ENCODE data around the gene TARS3. TPM values are rescaled to one million over a fixed set of nuclear protein-coding genes. Genes with fewer than 3 reads are reported as not detected.

The TARS3 gene
- total and polyA plus RNA-seq, 2 donors (not counting 3 experiments of a cell fraction or from before 2014, with no cell fraction given): 0.91 to 8.2 TPM

DNA sequence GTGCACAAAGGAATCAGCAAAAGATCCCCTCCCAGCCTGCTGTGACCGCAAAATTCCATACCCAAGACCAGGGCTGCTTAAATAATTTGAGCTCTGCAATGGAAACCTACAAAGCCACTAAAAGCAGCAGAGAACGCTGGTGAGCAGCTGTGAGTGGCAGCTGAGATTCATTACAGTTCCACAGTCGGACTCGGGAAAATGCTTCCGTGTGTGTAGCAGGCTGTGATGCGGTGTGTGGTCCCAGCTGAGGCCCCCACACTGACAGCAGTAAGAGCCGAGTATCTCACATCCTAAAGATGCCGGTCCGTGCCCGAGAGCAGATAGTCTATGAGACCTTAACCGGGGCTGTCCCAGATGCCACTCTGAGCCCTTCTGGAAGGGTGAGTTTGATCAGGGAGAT is 109.5 kb downstream of the TARS3 start:
- POLR2A ChIA-PET: no interaction called here
- H3K4me2 ChIP-seq (ENCODE audit: insufficient read depth, low read length): no peak overlapping the region
- no peak for TF ChIP-seq MYC (IDR thresholded peaks at IDR 0.05; ENCODE audit: low read depth, low read length)
- TF ChIP-seq POLR2A (IDR thresholded peaks at IDR 0.05; ENCODE audit: low read depth, low read length): no peak
- TF ChIP-seq, protein P1, sequence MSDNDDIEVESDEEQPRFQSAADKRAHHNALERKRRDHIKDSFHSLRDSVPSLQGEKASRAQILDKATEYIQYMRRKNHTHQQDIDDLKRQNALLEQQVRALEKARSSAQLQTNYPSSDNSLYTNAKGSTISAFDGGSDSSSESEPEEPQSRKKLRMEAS (IDR thresholded peaks at IDR 0.05; ENCODE audit: insufficient read depth, insufficient read length): no peak
- no peak for TF ChIP-seq GATA2 (IDR thresholded peaks at IDR 0.05; ENCODE audit: insufficient read depth, insufficient read length, low read depth, low read length)
- TF ChIP-seq EZH2 (IDR thresholded peaks at IDR 0.05; ENCODE audit: borderline replicate concordance, low read depth, low read length, severe bottlenecking): no peak
- no peak for TF ChIP-seq POLR2AphosphoS5 (IDR thresholded peaks at IDR 0.05; ENCODE audit: insufficient read depth, low read depth, low read length)
- H3K4me3 ChIP-seq (replicated peaks in 1 of 3; ENCODE audit: insufficient read depth in 1 of 3, low read depth in 1 of 3, low read length in 3 of 3): no peak overlapping the region
- DNase-seq (ENCODE audit: low read depth, low spot score) (no peak), FAIRE-seq (no peak)
- H3K36me3 ChIP-seq (ENCODE audit: control insufficient read depth in 2 of 2, extremely low read depth in 1 of 2, insufficient read depth in 2 of 2, low read length in 2 of 2): no peaks in the 10 kb centered on the region
- H3K27me3 ChIP-seq (ENCODE audit: control insufficient read depth in 2 of 2, insufficient read depth in 2 of 2, low read length in 2 of 2): no peaks in the 10 kb centered on the region
- no peak overlapping the region for H3K9ac ChIP-seq (replicated peaks; ENCODE audit: extremely low read depth, insufficient read depth, low read length)
- no peaks in the 10 kb centered on the region for H4K20me1 ChIP-seq (replicated peaks; ENCODE audit: control insufficient read depth, extremely low read depth, insufficient read depth, low read length)
- no peak overlapping the region for H2AFZ ChIP-seq (ENCODE audit: low read depth, low read length)
- no peaks in the 10 kb centered on the region for H3K9me3 ChIP-seq (replicated peaks; ENCODE audit: control insufficient read depth, insufficient read depth, low read length)
- dilution Hi-C loops (cut with MboI; ENCODE audit: extremely low pct_ligation_motif_present, low sequenced_read_pairs) (no loop called here), intact Hi-C loops (cut with micrococcal nuclease) (no loop called here)
- BruUV-seq (replicated peaks): no TSS peak
- H3K79me2 ChIP-seq (ENCODE audit: control insufficient read depth, insufficient read depth, low read length): no peaks in the 10 kb centered on the region
- H3K9me1 ChIP-seq (replicated peaks; ENCODE audit: control insufficient read depth, extremely low read depth, insufficient read depth, low read length): no peaks in the 10 kb centered on the region
- CTCF ChIA-PET: no interaction called here
- no peak overlapping the region for H3K27ac ChIP-seq (ENCODE audit: insufficient read depth, low read depth, low read length)
- H3K4me1 ChIP-seq (ENCODE audit: control insufficient read depth, extremely low read depth, insufficient read depth, low read length): no peaks in the 10 kb centered on the region

- dilution Hi-C loops (cut with MboI; ENCODE audit: extremely low pct_ligation_motif_present, low sequenced_read_pairs) (no loop called here), intact Hi-C loops (cut with micrococcal nuclease) (no loop called here)
- H3K36me3 ChIP-seq (ENCODE audit: control insufficient read depth in 2 of 2, extremely low read depth in 1 of 2, insufficient read depth in 2 of 2, low read length in 2 of 2): no peaks in the 10 kb centered on the region
- no peaks in the 10 kb centered on the region for H3K9me3 ChIP-seq (replicated peaks; ENCODE audit: control insufficient read depth, insufficient read depth, low read length)
- no peak overlapping the region for H2AFZ ChIP-seq (ENCODE audit: low read depth, low read length)
- no peaks in the 10 kb centered on the region for H3K79me2 ChIP-seq (ENCODE audit: control insufficient read depth, insufficient read depth, low read length)
- BruUV-seq (replicated peaks): no TSS peak
- no peaks in the 10 kb centered on the region for H4K20me1 ChIP-seq (replicated peaks; ENCODE audit: control insufficient read depth, extremely low read depth, insufficient read depth, low read length)
- no peaks in the 10 kb centered on the region for H3K4me1 ChIP-seq (ENCODE audit: control insufficient read depth, extremely low read depth, insufficient read depth, low read length)
- ChIA-PET POLR2A (no interaction called here), CTCF (interaction anchor here (1.0 kb wide), 1 partner anchor 28 kb away, joined by 3 read pairs; no protein-coding TSS in a partner anchor)
- TF ChIP-seq POLR2AphosphoS5 (IDR thresholded peaks at IDR 0.05; ENCODE audit: insufficient read depth, low read depth, low read length) (no peak), CTCF (IDR thresholded peaks at IDR 0.05; ENCODE audit: extremely low read depth in 1 of 2, insufficient read depth in 1 of 2, low read depth in 1 of 2, low read length in 2 of 2) (no peak), FOS (IDR thresholded peaks at IDR 0.05; ENCODE audit: borderline replicate concordance, insufficient read depth, low read length) (no peak), GATA2 (IDR thresholded peaks at IDR 0.05; ENCODE audit: insufficient read depth, insufficient read length, low read depth, low read length) (no peak), MYC (IDR thresholded peaks at IDR 0.05; ENCODE audit: low read depth, low read length) (no peak), JUN (IDR thresholded peaks at IDR 0.05; ENCODE audit: borderline replicate concordance, insufficient read depth, insufficient read length, low read depth) (no peak), EZH2 (IDR thresholded peaks at IDR 0.05; ENCODE audit: borderline replicate concordance, low read depth, low read length, severe bottlenecking) (no peak), POLR2A (IDR thresholded peaks at IDR 0.05; ENCODE audit: low read depth, low read length) (no peak)
- TF ChIP-seq, protein P1 (IDR thresholded peaks at IDR 0.05; ENCODE audit: insufficient read depth, insufficient read length): no peak
- H3K27me3 ChIP-seq (ENCODE audit: control insufficient read depth in 2 of 2, insufficient read depth in 2 of 2, low read length in 2 of 2): no peaks in the 10 kb centered on the region
- no peaks in the 10 kb centered on the region for H3K9me1 ChIP-seq (replicated peaks; ENCODE audit: control insufficient read depth, extremely low read depth, insufficient read depth, low read length)
- DNase-seq (ENCODE audit: low read depth, low spot score): no peak
- no peak for FAIRE-seq
- no peak overlapping the region for H3K4me2 ChIP-seq (ENCODE audit: insufficient read depth, low read length)
- no peak overlapping the region for H3K9ac ChIP-seq (replicated peaks; ENCODE audit: extremely low read depth, insufficient read depth, low read length)
- no peak overlapping the region for H3K27ac ChIP-seq (ENCODE audit: insufficient read depth, low read depth, low read length)
- H3K4me3 ChIP-seq (replicated peaks in 1 of 3; ENCODE audit: insufficient read depth in 1 of 3, low read depth in 1 of 3, low read length in 3 of 3): no peak overlapping the region
Observed at GRCh38 chr15:101614001-101614585, 110.2 kb downstream of the TARS3 start.
